AML-193 (cell line): ENCODE measurements around the gene LUC7L3.
"Not testable (repeated sequence)": the region's sequence is repeated elsewhere in the genome, so short reads cannot be mapped to it uniquely, and the experiment has no call there.

Experiments used
- DNase-seq, 2 experiments: peaks; one replicate each; lab custom pipeline; 2025; lab: John Stamatoyannopoulos, UW

Gene LUC7L3

GRCh38 chr17:50719144-50719923 is at the start of gene LUC7L3:
TSS of gene LUC7L3 (plus strand) at chr17:50719603. CDS start at chr17:50719733, 130 bp downstream.
- peak; percentile 90 to 95 for DNase-seq

DNA sequence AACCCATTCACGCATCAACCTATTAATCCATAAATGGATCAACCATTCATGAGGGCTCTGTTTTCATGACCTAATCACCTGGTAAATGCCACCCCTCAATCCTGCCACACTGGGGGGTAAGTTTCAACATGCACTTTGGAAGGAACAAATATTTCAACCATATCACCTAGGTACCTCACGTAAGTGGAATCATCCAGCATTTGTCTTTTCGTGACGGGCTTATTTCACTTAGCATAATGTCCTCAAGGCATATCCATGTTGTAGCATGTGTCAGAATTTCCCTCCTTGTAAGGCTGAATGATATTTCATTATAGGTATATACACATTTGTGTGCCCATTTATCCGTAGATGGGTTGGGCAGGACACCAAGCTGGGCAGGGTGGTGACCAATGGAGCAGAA is 47.3 kb upstream of the LUC7L3 start:
- no peak for DNase-seq

- DNase-seq: no peak
Measured at GRCh38 chr17:50672831-50673551, 46.4 kb upstream of the LUC7L3 start.

GRCh38 chr17:50675190-50675589 is 44.2 kb upstream of the LUC7L3 start:
- DNase-seq: no peak

- no peak for DNase-seq
Measured at GRCh38 chr17:50675627-50676026, 43.8 kb upstream of the LUC7L3 start.

DNA sequence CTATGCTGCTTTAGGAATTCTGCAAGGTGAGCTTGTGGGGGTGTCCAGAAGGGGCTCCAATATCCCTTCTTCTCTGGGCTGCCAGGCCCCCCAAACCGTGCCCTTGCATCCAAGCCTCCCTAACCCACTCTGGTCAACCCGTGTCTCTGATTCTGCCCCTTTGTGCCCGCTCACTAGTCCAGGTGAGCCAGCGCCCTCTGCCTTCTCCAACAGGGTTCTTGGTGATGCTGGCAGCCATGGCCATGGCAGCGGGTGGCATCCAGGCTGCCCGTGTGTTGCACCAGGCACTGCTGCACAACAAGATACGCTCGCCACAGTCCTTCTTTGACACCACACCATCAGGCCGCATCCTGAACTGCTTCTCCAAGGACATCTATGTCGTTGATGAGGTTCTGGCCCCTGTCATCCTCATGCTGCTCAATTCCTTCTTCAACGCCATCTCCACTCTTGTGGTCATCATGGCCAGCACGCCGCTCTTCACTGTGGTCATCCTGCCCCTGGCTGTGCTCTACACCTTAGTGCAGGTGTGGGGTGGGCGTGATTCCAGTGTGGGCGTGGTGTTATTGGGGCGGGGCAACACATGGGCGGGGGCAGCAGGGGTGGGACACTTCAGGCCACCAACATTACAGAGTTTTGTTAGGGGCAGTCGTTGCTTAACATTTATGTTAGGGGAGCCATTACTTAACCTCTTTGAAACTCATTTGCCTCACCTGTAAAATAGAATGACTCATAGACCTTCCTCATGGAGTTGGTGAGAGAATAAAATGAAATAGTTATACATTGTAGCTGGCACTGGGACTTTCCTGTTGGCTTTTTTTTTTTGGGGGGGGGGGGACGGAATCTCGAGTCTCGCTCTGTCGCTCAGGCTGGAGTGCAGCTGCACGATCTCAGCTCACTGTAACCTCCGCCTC is 43.1 kb upstream of the LUC7L3 start:
- DNase-seq: no peak

GRCh38 chr17:50677851-50678375 is 41.5 kb upstream of the LUC7L3 start:
- no peak for DNase-seq

GRCh38 chr17:50679008-50679544 is 40.3 kb upstream of the LUC7L3 start:
- no peak for DNase-seq

DNA sequence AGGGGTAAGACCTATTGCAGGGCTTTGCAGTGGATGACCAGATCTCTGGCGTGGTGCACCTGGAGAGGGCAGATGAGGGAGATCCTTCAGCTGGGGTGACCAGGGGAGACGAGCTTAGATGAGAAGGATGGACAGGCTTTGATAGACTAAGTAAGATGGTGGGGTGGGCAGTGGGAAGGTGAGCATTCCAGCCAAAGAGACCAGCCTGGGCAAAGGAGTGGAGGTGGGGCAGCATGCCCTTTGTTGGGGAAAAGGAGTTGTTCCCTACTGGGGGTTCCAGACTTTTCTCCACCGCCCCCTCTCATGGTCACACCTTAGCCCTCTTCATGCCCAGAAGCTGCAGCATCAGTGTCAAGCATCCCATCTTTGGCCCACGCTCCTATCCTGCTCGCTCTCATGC is 39.3 kb upstream of the LUC7L3 start:
- DNase-seq: no peak

DNA sequence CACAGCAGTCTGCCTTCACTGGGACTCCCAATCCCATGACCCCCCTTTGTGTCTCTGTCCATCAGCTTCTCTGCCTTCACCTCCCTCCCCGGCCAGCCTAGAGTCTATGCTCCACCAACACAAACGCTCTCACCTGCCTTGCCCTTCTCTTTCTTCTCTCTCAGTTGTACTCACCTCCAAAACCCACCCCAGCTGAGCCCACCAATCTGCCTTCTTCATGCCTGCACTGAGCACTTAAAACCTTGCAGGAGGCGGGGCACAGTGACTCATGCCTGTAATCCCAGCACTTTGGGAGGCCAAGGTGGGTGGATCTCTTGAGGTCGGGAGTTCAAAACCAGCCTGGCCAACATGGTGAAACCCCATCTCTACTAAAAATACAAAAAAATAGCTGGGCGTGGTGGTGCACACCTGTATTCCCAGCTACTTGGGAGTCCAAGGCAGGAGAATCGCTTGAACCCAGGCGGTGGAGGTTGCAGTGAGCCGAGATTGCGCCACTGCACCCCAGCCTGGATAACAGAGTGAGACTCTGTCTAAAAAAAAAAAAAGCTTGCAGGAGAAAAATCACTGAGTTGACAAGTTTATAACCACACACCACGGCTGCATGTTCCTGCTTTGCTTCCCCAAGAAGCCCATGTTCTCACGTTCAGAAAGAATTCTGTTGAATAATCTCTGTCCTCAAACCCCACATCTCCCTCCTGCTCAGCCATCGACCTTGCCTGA is 38.7 kb upstream of the LUC7L3 start:
- DNase-seq: not testable (repeated sequence)

GRCh38 chr17:50681263-50682200 is 37.9 kb upstream of the LUC7L3 start:
- peak; percentile 71 for DNase-seq

- no peak for DNase-seq
Measured at GRCh38 chr17:50682441-50682840, 37.0 kb upstream of the LUC7L3 start.

GRCh38 chr17:50682938-50683337 is 36.5 kb upstream of the LUC7L3 start:
- DNase-seq: no peak

DNA sequence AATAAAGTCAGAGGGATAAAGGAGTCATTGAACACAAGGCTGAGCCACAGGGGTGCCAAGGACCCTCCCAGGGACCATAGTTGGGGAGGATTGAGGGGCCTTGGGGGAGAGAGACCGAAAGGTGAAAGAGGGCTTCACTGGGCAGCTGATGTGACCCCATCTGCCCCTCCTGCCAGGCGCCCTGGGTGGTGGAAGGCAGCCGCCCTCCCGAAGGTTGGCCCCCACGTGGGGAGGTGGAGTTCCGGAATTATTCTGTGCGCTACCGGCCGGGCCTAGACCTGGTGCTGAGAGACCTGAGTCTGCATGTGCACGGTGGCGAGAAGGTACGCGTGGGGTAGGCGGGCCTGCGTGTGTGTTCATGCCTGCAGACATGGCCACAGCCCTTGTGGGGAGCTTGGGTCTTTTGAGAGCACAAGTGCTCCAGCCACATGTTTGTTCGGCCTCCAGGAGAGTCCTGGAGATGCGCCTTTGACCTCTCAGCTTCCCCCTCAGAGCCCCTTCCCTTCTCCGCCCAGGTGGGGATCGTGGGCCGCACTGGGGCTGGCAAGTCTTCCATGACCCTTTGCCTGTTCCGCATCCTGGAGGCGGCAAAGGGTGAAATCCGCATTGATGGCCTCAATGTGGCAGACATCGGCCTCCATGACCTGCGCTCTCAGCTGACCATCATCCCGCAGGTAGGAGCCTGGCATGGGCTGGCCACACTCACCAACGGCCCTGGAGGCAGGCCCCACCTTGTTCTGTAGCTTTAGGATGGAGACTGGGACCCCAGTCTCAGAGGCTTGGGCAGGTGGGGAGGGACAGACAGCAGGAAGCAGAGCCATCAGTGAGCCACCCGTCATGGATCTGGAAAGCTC is 35.7 kb upstream of the LUC7L3 start:
- DNase-seq: no peak

DNA sequence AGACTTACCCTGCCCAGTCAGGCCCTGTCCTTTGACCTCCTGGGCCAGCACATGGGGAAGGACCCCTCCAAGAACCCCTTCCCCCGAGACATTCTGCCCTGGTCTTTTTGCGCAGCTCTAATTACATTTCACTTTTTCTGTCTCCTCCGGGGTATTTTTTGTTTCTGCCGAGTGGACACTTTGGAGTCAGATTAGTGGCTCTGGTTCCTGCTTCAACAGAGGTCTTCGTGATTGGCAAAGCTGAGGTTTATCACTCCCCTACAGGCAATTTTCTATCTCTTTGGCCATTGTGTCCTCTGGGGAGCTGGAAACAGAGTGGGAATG is 35.2 kb upstream of the LUC7L3 start:
- DNase-seq: no peak

DNA sequence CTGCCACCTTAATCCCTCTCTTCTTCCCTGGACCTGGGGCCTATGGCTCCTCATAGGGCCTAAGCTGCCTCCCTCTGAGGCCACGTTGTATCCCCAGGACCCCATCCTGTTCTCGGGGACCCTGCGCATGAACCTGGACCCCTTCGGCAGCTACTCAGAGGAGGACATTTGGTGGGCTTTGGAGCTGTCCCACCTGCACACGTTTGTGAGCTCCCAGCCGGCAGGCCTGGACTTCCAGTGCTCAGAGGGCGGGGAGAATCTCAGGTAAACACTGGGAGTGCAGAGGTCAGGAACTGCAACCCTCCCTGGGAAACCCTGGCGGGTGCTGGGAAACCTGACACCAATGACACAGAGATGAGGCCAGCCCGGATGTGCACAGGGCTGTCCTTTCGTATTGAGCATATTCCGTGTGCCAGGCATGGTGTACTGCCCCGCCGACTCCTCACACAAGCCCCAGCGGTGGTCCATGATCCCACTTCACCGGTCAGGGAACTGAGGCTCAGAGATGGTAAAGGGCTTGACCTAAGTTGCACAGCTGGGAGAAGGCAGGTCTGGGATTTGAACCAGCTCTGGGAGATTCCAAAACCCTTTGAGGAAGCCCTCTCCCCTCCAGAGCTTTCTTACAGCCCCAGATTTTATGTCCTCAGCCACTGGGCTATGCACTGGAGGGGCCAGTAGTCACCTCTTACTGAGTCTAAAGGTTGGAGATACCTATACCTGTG is 34.6 kb upstream of the LUC7L3 start:
- DNase-seq: no peak

GRCh38 chr17:50685334-50685665 is 34.1 kb upstream of the LUC7L3 start:
- DNase-seq: no peak

- DNase-seq: no peak
Measured at GRCh38 chr17:50685691-50686493, 33.5 kb upstream of the LUC7L3 start.
